GM20431 (cell line): ENCODE results near the gene GLRX3.

Source experiments
- in situ Hi-C: fragments of 300-500 bp; cut with MseI, MboI; formaldehyde crosslinking; loops from one replicate; pipeline ENCODE4 v1.15.0; 2020; ENCODE audit warnings: low sequenced_read_pairs; ENCODE audit not compliant: unreplicated experiment

Gene GLRX3

GRCh38 chr10:130227883-130228282, 91.7 kb downstream of the GLRX3 start:
- in situ Hi-C loops: no loop called here
